ENCODE results near the gene ACOT7. TPM values are rescaled to one million over a fixed set of nuclear protein-coding genes. Genes with fewer than 3 reads are reported as not detected.

The ACOT7 gene
- total and polyA plus RNA-seq, 2 of the 13 experiments (the other 11 are each of a cell fraction or from before 2014, with no cell fraction given): 33.0 to 55.8 TPM

DNA sequence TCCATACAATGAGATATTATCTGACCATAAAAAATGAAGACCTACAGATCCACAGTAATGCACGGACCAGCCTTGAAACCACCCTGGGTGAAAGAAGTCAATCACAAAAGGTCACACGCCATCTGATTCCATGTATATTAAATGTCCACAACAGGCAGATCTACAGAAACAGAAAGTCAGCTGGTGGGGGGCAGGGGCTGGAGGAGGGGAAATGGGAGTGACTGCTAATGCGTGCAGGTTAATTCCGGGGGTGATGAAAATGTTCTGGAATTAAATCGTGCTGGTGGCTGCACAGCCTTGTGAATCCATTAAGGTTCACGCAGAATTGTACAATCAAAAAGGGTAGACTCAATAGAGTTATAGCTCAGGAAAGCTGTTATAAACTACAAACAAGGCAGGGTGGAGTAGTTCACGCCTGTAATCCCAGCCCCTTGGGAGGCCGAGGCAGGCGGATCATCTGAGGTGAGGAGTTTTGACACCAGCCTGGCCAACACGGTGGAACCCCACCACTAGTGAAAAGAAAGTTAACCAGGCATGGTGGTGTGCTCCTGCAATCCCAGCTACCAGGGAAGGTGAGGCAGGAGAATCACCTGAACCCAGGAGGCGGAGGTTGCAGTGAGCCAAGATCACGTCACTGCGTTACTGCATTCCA, 32.3 kb downstream of the ACOT7 start:
- peaks cover 15% of the 10 kb centered on the region for H3K79me2 ChIP-seq (ENCODE audit: insufficient read depth, low read length)
- no peaks in the 10 kb centered on the region for H3K9me3 ChIP-seq (ENCODE audit: low read length)
- no peak overlapping the region for H3K4me3 ChIP-seq (replicated peaks in 1 of 3; ENCODE audit: insufficient read depth in 1 of 3, low read depth in 2 of 3, low read length in 3 of 3)
- FAIRE-seq: no peak
- 98% methylated on average over 13 of the region's 13 CpGs for WGBS (ENCODE audit: low lambda C conversion rate)
- no peak overlapping the region for H3K9ac ChIP-seq (ENCODE audit: insufficient read depth, low read depth, low read length)
- H3K4me2 ChIP-seq (ENCODE audit: low read depth, low read length): no peak overlapping the region
- ATAC-seq: no peak
- no peak overlapping the region for H2AFZ ChIP-seq (ENCODE audit: low read length)
- no peaks in the 10 kb centered on the region for H3K27me3 ChIP-seq (ENCODE audit: control insufficient read depth in 1 of 2, insufficient read depth in 2 of 2, low read length in 2 of 2)
- H3K36me3 ChIP-seq (replicated peaks in 1 of 2; ENCODE audit: control insufficient read depth in 1 of 2, insufficient read depth in 2 of 2, low read length in 2 of 2): no peaks in the 10 kb centered on the region
- peaks cover 65% of the 10 kb centered on the region for H3K4me1 ChIP-seq (ENCODE audit: insufficient read depth, low read length)
- H4K20me1 ChIP-seq (ENCODE audit: insufficient read depth, low read length): no peaks in the 10 kb centered on the region
- CTCF ChIA-PET (ENCODE audit: low intra/inter-chr PET ratio, low total read pairs): no interaction called here
- no peak for DNase-seq (ENCODE audit: low spot score)
- POLR2A ChIA-PET: interaction anchor here (0.9 to 3.6 kb wide), 5 partner anchors 9 to 32 kb away, joined by 3 to 21 read pairs (median 4); partner anchors contain the start of gene ACOT7
- intact Hi-C loops (cut with micrococcal nuclease; ENCODE audit: unreplicated experiment) (loop anchor here (10.0 kb wide), 1 partner anchor 1116 kb away; no protein-coding TSS in a partner anchor), in situ Hi-C loops (cut with HindIII; ENCODE audit: extremely low pct_ligation_motif_present, low pct_unique_long_range_greater_than_20kb) (no loop called here)
- no peak overlapping the region for H3K27ac ChIP-seq (ENCODE audit: extremely low read length, insufficient read depth, low read length)
- TF ChIP-seq HNF4A (CRISPR knock-in tag; IDR thresholded peaks at IDR 0.05) (no peak), KDM1A (CRISPR knock-in tag; IDR thresholded peaks at IDR 0.05) (no peak), MAFK (conservative IDR thresholded peaks at IDR 0.05 in 1 of 2, IDR thresholded peaks at IDR 0.05 in 1 of 2; ENCODE audit: low read length in 2 of 2) (no peak), POLR2AphosphoS5 (IDR thresholded peaks at IDR 0.05; ENCODE audit: low read depth, low read length) (no peak), HNRNPLL (IDR thresholded peaks at IDR 0.05; ENCODE audit: low read depth, low read length, poor library complexity, severe bottlenecking) (no peak), HOXA9 (CRISPR knock-in tag; IDR thresholded peaks at IDR 0.05; ENCODE audit: borderline replicate concordance) (no peak), BORCS8-MEF2B (CRISPR knock-in tag; IDR thresholded peaks at IDR 0.05) (no peak)
- TF ChIP-seq, protein P1, sequence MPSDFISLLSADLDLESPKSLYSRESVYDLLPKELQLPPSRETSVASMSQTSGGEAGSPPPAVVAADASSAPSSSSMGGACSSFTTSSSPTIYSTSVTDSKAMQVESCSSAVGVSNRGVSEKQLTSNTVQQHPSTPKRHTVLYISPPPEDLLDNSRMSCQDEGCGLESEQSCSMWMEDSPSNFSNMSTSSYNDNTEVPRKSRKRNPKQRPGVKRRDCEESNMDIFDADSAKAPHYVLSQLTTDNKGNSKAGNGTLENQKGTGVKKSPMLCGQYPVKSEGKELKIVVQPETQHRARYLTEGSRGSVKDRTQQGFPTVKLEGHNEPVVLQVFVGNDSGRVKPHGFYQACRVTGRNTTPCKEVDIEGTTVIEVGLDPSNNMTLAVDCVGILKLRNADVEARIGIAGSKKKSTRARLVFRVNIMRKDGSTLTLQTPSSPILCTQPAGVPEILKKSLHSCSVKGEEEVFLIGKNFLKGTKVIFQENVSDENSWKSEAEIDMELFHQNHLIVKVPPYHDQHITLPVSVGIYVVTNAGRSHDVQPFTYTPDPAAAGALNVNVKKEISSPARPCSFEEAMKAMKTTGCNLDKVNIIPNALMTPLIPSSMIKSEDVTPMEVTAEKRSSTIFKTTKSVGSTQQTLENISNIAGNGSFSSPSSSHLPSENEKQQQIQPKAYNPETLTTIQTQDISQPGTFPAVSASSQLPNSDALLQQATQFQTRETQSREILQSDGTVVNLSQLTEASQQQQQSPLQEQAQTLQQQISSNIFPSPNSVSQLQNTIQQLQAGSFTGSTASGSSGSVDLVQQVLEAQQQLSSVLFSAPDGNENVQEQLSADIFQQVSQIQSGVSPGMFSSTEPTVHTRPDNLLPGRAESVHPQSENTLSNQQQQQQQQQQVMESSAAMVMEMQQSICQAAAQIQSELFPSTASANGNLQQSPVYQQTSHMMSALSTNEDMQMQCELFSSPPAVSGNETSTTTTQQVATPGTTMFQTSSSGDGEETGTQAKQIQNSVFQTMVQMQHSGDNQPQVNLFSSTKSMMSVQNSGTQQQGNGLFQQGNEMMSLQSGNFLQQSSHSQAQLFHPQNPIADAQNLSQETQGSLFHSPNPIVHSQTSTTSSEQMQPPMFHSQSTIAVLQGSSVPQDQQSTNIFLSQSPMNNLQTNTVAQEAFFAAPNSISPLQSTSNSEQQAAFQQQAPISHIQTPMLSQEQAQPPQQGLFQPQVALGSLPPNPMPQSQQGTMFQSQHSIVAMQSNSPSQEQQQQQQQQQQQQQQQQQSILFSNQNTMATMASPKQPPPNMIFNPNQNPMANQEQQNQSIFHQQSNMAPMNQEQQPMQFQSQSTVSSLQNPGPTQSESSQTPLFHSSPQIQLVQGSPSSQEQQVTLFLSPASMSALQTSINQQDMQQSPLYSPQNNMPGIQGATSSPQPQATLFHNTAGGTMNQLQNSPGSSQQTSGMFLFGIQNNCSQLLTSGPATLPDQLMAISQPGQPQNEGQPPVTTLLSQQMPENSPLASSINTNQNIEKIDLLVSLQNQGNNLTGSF (CRISPR knock-in tag; IDR thresholded peaks at IDR 0.05): no peak
- TF ChIP-seq, protein P2, sequence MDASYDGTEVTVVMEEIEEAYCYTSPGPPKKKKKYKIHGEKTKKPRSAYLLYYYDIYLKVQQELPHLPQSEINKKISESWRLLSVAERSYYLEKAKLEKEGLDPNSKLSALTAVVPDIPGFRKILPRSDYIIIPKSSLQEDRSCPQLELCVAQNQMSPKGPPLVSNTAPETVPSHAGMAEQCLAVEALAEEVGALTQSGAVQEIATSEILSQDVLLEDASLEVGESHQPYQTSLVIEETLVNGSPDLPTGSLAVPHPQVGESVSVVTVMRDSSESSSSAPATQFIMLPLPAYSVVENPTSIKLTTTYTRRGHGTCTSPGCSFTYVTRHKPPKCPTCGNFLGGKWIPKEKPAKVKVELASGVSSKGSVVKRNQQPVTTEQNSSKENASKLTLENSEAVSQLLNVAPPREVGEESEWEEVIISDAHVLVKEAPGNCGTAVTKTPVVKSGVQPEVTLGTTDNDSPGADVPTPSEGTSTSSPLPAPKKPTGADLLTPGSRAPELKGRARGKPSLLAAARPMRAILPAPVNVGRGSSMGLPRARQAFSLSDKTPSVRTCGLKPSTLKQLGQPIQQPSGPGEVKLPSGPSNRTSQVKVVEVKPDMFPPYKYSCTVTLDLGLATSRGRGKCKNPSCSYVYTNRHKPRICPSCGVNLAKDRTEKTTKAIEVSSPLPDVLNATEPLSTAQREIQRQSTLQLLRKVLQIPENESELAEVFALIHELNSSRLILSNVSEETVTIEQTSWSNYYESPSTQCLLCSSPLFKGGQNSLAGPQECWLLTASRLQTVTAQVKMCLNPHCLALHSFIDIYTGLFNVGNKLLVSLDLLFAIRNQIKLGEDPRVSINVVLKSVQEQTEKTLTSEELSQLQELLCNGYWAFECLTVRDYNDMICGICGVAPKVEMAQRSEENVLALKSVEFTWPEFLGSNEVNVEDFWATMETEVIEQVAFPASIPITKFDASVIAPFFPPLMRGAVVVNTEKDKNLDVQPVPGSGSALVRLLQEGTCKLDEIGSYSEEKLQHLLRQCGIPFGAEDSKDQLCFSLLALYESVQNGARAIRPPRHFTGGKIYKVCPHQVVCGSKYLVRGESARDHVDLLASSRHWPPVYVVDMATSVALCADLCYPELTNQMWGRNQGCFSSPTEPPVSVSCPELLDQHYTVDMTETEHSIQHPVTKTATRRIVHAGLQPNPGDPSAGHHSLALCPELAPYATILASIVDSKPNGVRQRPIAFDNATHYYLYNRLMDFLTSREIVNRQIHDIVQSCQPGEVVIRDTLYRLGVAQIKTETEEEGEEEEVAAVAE (CRISPR knock-in tag; IDR thresholded peaks at IDR 0.05; ENCODE audit: borderline replicate concordance): no peak
- TF ChIP-seq, protein P3, sequence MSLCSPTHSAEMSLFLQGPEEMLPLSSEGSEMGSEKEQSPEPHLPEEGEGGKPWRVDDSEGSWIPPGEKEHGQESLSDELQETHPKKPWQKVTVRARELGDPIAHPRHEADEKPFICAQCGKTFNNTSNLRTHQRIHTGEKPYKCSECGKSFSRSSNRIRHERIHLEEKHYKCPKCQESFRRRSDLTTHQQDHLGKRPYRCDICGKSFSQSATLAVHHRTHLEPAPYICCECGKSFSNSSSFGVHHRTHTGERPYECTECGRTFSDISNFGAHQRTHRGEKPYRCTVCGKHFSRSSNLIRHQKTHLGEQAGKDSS (CRISPR knock-in tag; IDR thresholded peaks at IDR 0.05; ENCODE audit: borderline replicate concordance, low read depth): no peak
- BruUV-seq (replicated peaks): no TSS peak

All from HepG2 (cell line).